ENCODE measurements around the gene CPZ. TPM values are rescaled to one million over a fixed set of nuclear protein-coding genes. Genes with fewer than 3 reads are reported as not detected.

Gene CPZ
- total and polyA plus RNA-seq, 2 donors (not counting 1 experiment from before 2014, with no cell fraction given), result not detected

- ATAC-seq (ENCODE audit: low read depth), result no peak
- Mint-ChIP-seq H3K27ac (no peak overlapping the region), H3K27me3 (no peaks in the 10 kb centered on the region), H3K4me3 (no peak overlapping the region), H3K9me3 (ENCODE audit: insufficient read depth) (no peaks in the 10 kb centered on the region), H3K4me1 (no peaks in the 10 kb centered on the region)
- H3K4me2 ChIP-seq (replicated peaks; ENCODE audit: low read depth, low read length, poor library complexity, severe bottlenecking), result no peak overlapping the region
- no peak for TF ChIP-seq CTCF (IDR thresholded peaks at IDR 0.05)
- no peak for TF ChIP-seq EZH2 (IDR thresholded peaks at IDR 0.05; ENCODE audit: borderline replicate concordance, insufficient read depth, low read depth, low read length, poor library complexity, severe bottlenecking)
- no peaks in the 10 kb centered on the region for H3K36me3 ChIP-seq (replicated peaks in 1 of 2; ENCODE audit: control extremely low read depth in 1 of 2, control insufficient read depth in 1 of 2, extremely low read depth in 1 of 2, insufficient read depth in 2 of 2, low read length in 1 of 2)
- H3K79me2 ChIP-seq (ENCODE audit: control insufficient read depth, insufficient read depth, low read length), result no peaks in the 10 kb centered on the region
- POLR2A ChIA-PET, result no interaction called here
- no peaks in the 10 kb centered on the region for H3K4me1 ChIP-seq (ENCODE audit: control insufficient read depth in 2 of 2, insufficient read depth in 2 of 2, low read length in 2 of 2)
- intact Hi-C loops (cut with micrococcal nuclease), result no loop called here
- H4K20me1 ChIP-seq (ENCODE audit: control insufficient read depth, insufficient read depth, low read length, poor library complexity, severe bottlenecking), result no peaks in the 10 kb centered on the region
- no peak overlapping the region for H3K4me3 ChIP-seq (ENCODE audit: control extremely low read depth in 1 of 5, extremely low read depth in 1 of 5, insufficient read depth in 1 of 5, low read depth in 2 of 5, low read length in 4 of 5)
- CTCF ChIA-PET, result no interaction called here
- DNase-seq, result no peak
- H2AFZ ChIP-seq (ENCODE audit: insufficient read depth, low read depth, low read length, poor library complexity, severe bottlenecking), result no peak overlapping the region
- H3K27ac ChIP-seq (ENCODE audit: low read length in 2 of 2), result no peak overlapping the region
- peaks cover 0 to 3% (median 0%) of the 10 kb centered on the region in 4 experiments for H3K27me3 ChIP-seq (replicated peaks in 1 of 4; ENCODE audit: control extremely low read depth in 1 of 4, control insufficient read depth in 3 of 4, insufficient read depth in 4 of 4, low read length in 3 of 4)
- 66% methylated on average over 20 of the region's 22 CpGs for WGBS (ENCODE audit: insufficient coverage)
- no peaks in the 10 kb centered on the region for H3K9me3 ChIP-seq (ENCODE audit: control extremely low read depth in 1 of 3, control insufficient read depth in 2 of 3, insufficient read depth in 1 of 3, low read length in 2 of 3)
- no peak overlapping the region for H3K9ac ChIP-seq (ENCODE audit: low read length)
These were observed 22.0 kb downstream of the CPZ start for GRCh38 chr4:8614365-8615193.

GRCh38 chr4:8615366-8615765 is 22.8 kb downstream of the CPZ start:
- Mint-ChIP-seq H3K4me3 (no peak overlapping the region), H3K27ac (no peak overlapping the region), H3K9me3 (ENCODE audit: insufficient read depth) (no peaks in the 10 kb centered on the region), H3K4me1 (no peaks in the 10 kb centered on the region), H3K27me3 (no peaks in the 10 kb centered on the region)
- ChIA-PET POLR2A (no interaction called here), CTCF (no interaction called here)
- WGBS (ENCODE audit: insufficient coverage), result 94% methylated on average over 11 of the region's 13 CpGs
- H3K4me3 ChIP-seq (ENCODE audit: control extremely low read depth in 1 of 5, extremely low read depth in 1 of 5, insufficient read depth in 1 of 5, low read depth in 2 of 5, low read length in 4 of 5), result no peak overlapping the region
- no peaks in the 10 kb centered on the region for H3K79me2 ChIP-seq (ENCODE audit: control insufficient read depth, insufficient read depth, low read length)
- no peaks in the 10 kb centered on the region for H3K36me3 ChIP-seq (replicated peaks in 1 of 2; ENCODE audit: control extremely low read depth in 1 of 2, control insufficient read depth in 1 of 2, extremely low read depth in 1 of 2, insufficient read depth in 2 of 2, low read length in 1 of 2)
- H3K9me3 ChIP-seq (ENCODE audit: control extremely low read depth in 1 of 3, control insufficient read depth in 2 of 3, insufficient read depth in 1 of 3, low read length in 2 of 3), result no peaks in the 10 kb centered on the region
- no peak overlapping the region for H2AFZ ChIP-seq (ENCODE audit: insufficient read depth, low read depth, low read length, poor library complexity, severe bottlenecking)
- ATAC-seq (ENCODE audit: low read depth), result no peak
- no peaks in the 10 kb centered on the region for H3K27me3 ChIP-seq (replicated peaks in 1 of 4; ENCODE audit: control extremely low read depth in 1 of 4, control insufficient read depth in 3 of 4, insufficient read depth in 4 of 4, low read length in 3 of 4)
- no peaks in the 10 kb centered on the region for H4K20me1 ChIP-seq (ENCODE audit: control insufficient read depth, insufficient read depth, low read length, poor library complexity, severe bottlenecking)
- H3K9ac ChIP-seq (ENCODE audit: low read length), result no peak overlapping the region
- H3K4me1 ChIP-seq (ENCODE audit: control insufficient read depth in 2 of 2, insufficient read depth in 2 of 2, low read length in 2 of 2), result no peaks in the 10 kb centered on the region
- no peak overlapping the region for H3K27ac ChIP-seq (ENCODE audit: low read length in 2 of 2)
- TF ChIP-seq CTCF (IDR thresholded peaks at IDR 0.05) (no peak), EZH2 (IDR thresholded peaks at IDR 0.05; ENCODE audit: borderline replicate concordance, insufficient read depth, low read depth, low read length, poor library complexity, severe bottlenecking) (no peak)
- no peak overlapping the region for H3K4me2 ChIP-seq (replicated peaks; ENCODE audit: low read depth, low read length, poor library complexity, severe bottlenecking)
- intact Hi-C loops (cut with micrococcal nuclease), result no loop called here
- no peak for DNase-seq
